PFSK-1 (cell line): ENCODE results near the gene RHOH.

Experiments
- FOXP2 ChIP-seq: optimal IDR thresholded peaks from 2 replicates; pipeline ENCODE3; 2011; ENCODE audit warnings: borderline replicate concordance, control low read depth, inconsistent platforms; ENCODE audit not compliant: insufficient read depth; ENCODE audit errors: extremely low read length, extremely low read depth
- POLR2AphosphoS5 ChIP-seq: IDR thresholded peaks from 2 replicates; pipeline ENCODE4 v1.6.1; 2012; ENCODE audit warnings: low read depth, mild to moderate bottlenecking, control low read depth, low read length, moderate library complexity
- SIN3A ChIP-seq: IDR thresholded peaks from 2 replicates; pipeline ENCODE4 v1.6.1; 2012; ENCODE audit warnings: mild to moderate bottlenecking, low read length, moderate library complexity, borderline replicate concordance; ENCODE audit not compliant: insufficient read depth
- TAF1 ChIP-seq: IDR thresholded peaks from 2 replicates; pipeline ENCODE4 v1.6.1; 2012; ENCODE audit warnings: low read length, control low read depth, borderline replicate concordance; ENCODE audit not compliant: insufficient read depth
- TF ChIP-seq, protein P1 (sequence below), 2 experiments: IDR thresholded peaks; 2 replicates each; pipeline versions ENCODE4 v1.6.1 to v1.8.0; 2011 to 2012; ENCODE audit warnings: low read depth in 2 of 2, low read length in 2 of 2, control low read depth in 1 of 2, inconsistent platforms in 1 of 2, mild to moderate bottlenecking in 1 of 2, moderate library complexity in 1 of 2; ENCODE audit not compliant: insufficient read depth in 1 of 2

The RHOH gene

DNA sequence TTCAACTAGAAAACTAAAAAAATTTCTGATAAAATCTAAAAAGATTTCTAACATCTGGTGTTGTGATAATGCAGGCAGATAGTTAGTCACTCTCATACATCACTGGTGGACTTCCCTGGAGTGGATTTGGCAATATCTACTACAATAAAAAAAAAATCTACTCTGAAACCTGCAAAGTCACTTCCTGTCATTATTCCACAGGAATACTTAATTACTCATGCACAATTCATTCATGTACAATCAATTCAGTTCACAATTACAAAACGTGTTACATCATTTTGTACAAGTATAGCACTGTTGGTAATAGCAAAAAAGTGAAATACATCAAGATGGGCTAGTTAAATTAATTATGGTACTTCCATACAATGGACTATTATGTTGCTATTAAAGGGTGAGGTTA, 16.5 kb upstream of the RHOH start:
- TF ChIP-seq, protein P1, sequence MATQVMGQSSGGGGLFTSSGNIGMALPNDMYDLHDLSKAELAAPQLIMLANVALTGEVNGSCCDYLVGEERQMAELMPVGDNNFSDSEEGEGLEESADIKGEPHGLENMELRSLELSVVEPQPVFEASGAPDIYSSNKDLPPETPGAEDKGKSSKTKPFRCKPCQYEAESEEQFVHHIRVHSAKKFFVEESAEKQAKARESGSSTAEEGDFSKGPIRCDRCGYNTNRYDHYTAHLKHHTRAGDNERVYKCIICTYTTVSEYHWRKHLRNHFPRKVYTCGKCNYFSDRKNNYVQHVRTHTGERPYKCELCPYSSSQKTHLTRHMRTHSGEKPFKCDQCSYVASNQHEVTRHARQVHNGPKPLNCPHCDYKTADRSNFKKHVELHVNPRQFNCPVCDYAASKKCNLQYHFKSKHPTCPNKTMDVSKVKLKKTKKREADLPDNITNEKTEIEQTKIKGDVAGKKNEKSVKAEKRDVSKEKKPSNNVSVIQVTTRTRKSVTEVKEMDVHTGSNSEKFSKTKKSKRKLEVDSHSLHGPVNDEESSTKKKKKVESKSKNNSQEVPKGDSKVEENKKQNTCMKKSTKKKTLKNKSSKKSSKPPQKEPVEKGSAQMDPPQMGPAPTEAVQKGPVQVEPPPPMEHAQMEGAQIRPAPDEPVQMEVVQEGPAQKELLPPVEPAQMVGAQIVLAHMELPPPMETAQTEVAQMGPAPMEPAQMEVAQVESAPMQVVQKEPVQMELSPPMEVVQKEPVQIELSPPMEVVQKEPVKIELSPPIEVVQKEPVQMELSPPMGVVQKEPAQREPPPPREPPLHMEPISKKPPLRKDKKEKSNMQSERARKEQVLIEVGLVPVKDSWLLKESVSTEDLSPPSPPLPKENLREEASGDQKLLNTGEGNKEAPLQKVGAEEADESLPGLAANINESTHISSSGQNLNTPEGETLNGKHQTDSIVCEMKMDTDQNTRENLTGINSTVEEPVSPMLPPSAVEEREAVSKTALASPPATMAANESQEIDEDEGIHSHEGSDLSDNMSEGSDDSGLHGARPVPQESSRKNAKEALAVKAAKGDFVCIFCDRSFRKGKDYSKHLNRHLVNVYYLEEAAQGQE (IDR thresholded peaks at IDR 0.05; ENCODE audit: insufficient read depth in 1 of 2, low read depth in 2 of 2, low read length in 2 of 2) = no peak
- TF ChIP-seq SIN3A (no peak), TAF1 (no peak), POLR2AphosphoS5 (no peak), FOXP2 (no peak)

DNA sequence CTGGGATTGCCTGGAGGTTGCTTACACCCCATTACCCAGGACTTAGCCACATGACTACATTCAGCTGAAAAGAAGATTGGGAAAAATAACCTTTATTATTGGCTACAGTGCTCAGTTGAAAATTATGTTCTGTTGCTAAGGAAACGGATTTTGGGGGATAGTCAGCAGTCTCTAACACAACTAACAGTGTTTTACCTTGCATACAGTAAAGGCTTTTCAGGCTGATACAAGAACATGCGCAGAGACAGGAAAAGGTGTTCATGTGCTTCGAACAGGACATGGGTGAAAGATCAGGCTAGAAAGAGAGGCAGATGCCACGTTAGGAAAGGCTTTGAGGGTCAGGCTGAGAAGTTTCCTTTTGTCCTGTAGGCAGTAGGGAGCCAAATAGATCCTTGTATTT, 14.8 kb upstream of the RHOH start:
- no peak for TF ChIP-seq FOXP2
- TF ChIP-seq SIN3A = no peak

DNA sequence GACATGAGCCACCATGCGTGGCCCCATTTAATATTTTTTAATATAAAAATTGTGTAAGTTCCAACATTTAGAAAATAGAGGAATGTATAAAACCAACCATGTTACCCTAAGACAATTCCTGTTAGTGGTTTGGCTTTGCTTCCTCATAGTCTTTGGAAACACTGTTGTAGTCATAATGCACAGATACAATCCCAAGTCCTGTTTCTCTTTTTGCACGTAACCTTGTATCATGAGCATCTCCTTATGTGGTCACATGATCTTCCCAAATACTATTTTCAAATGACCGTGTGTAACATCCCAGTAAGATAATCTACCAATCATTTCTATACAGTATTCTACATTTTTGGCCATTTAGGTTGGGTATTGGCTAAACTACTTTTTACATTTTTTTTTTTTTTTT, 13.9 kb upstream of the RHOH start:
- TF ChIP-seq TAF1 = no peak
- TF ChIP-seq POLR2AphosphoS5 = no peak

DNA sequence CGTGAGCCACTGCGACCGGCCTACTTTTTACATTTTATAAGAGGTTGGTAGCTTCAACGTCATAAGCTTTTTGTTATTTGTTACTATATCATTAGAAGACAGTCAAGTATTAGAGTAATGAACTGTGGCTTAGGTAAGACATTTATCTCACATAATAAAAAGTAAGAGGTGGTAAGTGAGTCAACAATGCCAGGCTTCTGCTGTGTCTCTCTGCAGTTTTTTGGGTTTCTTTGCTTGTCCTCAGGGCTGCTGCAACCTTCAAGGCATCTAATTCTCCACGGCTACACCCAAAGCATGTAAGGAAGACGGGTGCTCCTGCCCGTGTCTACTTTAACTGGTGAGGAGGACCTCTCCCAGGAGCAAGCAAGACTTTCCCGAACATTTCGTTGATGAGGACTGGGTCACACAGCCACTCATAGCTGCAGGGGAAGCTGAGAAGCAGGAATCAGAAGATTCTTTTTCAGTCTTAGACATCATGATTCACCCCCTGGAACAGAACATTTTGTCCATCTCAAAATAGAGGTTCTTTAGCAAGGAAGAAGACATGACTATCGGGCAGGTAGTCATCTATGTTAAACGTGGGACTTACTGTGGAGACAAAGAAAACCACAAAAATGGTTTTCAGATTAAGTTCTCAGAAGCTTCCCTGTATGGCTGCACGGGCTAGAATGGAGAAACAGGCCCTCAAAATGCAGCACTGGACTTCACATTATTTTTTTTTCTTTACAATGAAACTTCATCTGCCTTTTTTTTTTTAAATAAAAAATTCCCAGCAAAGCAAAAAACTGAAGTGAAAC, 13.0 kb upstream of the RHOH start:
- TF ChIP-seq, protein P1 (IDR thresholded peaks at IDR 0.05; ENCODE audit: insufficient read depth in 1 of 2, low read depth in 2 of 2, low read length in 2 of 2) = no peak
- TF ChIP-seq FOXP2 (no peak), SIN3A (no peak), TAF1 (no peak), POLR2AphosphoS5 (no peak)

DNA sequence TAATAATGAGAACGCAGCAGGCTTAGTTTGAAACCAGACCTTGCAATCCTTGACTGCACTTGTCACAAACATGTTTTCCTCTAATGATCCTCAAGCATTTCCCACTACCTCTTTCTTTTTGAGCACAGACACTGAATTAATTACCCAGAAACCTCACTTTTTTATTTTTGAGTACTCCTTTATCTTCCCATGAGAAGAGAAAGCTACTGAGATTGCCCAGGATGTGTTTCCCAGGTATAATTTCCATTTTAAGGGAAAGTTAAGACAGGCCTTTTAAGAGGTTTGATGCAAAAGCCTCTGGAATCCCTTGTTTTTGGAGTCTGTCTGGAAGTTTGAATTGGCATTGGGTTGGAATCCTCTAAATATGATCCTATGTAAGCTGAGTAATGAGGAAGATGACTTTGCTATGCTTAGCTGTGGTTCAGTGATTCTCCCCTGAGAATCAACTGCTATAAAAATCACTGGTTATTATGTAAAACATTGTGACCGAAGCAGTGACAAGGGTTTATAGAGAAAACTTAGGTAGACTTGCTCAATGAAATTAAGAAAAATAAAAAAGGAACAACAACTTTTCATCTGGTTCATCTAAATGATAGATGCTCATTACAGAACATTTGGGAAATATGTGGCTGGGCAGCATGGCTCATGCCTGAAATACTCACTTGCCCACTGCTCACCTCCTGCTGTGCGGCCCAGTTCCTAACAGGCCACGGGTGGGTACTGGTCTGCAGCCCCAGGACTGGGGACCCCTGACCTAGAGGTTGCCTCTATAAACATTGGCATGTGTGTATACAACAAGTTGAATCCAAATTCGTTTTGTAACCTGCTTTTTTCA, 10.8 kb upstream of the RHOH start:
- TF ChIP-seq SIN3A (no peak), TAF1 (no peak), POLR2AphosphoS5 (no peak), FOXP2 (no peak)
- TF ChIP-seq, protein P1 (IDR thresholded peaks at IDR 0.05; ENCODE audit: insufficient read depth in 1 of 2, low read depth in 2 of 2, low read length in 2 of 2) = no peak

DNA sequence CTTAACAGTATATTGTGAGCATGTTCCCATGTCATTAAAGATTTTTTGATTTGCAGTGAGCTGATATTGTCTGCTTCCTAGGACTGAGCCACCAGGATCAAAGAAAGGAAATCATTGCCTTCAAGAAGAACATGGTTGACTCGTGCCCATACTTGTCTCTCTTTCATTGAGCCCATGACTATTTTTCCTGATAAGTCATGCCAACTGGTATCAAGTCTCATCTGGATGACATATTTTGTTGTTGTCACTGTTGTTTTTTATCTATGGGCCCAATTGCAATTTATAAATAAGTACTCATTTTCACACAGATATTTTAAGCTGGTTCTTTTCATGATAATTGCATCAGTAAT, 10.2 kb upstream of the RHOH start:
- TF ChIP-seq, protein P1 (IDR thresholded peaks at IDR 0.05; ENCODE audit: insufficient read depth in 1 of 2, low read depth in 2 of 2, low read length in 2 of 2) = no peak
- TF ChIP-seq FOXP2 (no peak), POLR2AphosphoS5 (no peak), SIN3A (no peak), TAF1 (no peak)
